HG02588 (cell line): Measurements from ENCODE around the gene SH3BP5.

Source experiments
- ATAC-seq: cut with Tn5 transposase; IDR thresholded peaks from one replicate; pipeline ENCODE4 v1.9.1; 2021; ENCODE audit warnings: mild to moderate bottlenecking, moderate library complexity; ENCODE audit not compliant: unreplicated experiment

The SH3BP5 gene

GRCh38 chr3:15207836-15208504 is 124.4 kb downstream of the SH3BP5 start:
- no peak for ATAC-seq

GRCh38 chr3:15206662-15207576 is 125.5 kb downstream of the SH3BP5 start:
- ATAC-seq, result no peak

- peak; percentile 81 for ATAC-seq
Observed at GRCh38 chr3:15205934-15206661, 126.3 kb downstream of the SH3BP5 start, which contains the start of gene CAPN7. CAPN7 (plus strand) TSS chr3:15206246; CDS start chr3:15206496, 250 bp downstream.

- no peak for ATAC-seq
Observed at GRCh38 chr3:15205482-15205933, 126.9 kb downstream of the SH3BP5 start.
